K562 (cell line): ENCODE data around the gene ARMH1. TPM values are rescaled to one million over a fixed set of nuclear protein-coding genes. Genes with fewer than 3 reads are reported as not detected.

Experiments used
- ATF1 ChIP-seq, 2 experiments: fragments of 450-650 bp in 1 of 2; IDR thresholded peaks; 2 replicates each; pipeline ENCODE4 v1.6.1; 2016; ENCODE audit warnings: missing compliant biosample characterization in 1 of 2, missing genetic modification characterization in 1 of 2
- CEBPB ChIP-seq: fragments of 450-650 bp; IDR thresholded peaks from 2 replicates; pipeline ENCODE4 v1.6.1; 2016; ENCODE audit warnings: missing genetic modification characterization, missing compliant biosample characterization
- ETS2 ChIP-seq: IDR thresholded peaks from 2 replicates; pipeline ENCODE4 v1.6.1; 2016; ENCODE audit warnings: borderline replicate concordance, missing genetic modification characterization, mild to moderate bottlenecking, moderate library complexity, missing compliant biosample characterization; ENCODE audit not compliant: poor library complexity, severe bottlenecking
- HDAC6 ChIP-seq: IDR thresholded peaks from 2 replicates; pipeline ENCODE4 v1.6.1; 2012; ENCODE audit warnings: low read depth, mild to moderate bottlenecking, control low read depth, inconsistent platforms, low read length, moderate library complexity
- HMGN3 ChIP-seq: IDR thresholded peaks from 2 replicates; pipeline ENCODE4 v1.6.1; 2011; ENCODE audit warnings: borderline replicate concordance, low read depth, mild to moderate bottlenecking, mixed read lengths, low read length; ENCODE audit not compliant: insufficient read length; ENCODE audit errors: extremely low read depth
- HNRNPH1 ChIP-seq: fragments of 200-400 bp; formaldehyde crosslinking; optimal IDR thresholded peaks from 2 replicates; pipeline ENCODE3; 2017; ENCODE audit warnings: low read depth, mild to moderate bottlenecking, low read length, moderate library complexity
- HNRNPL ChIP-seq: fragments of 200-400 bp; formaldehyde crosslinking; IDR thresholded peaks from 2 replicates; pipeline ENCODE4 v1.6.1; 2017; ENCODE audit warnings: low read depth, mild to moderate bottlenecking, low read length
- KAT2B ChIP-seq: IDR thresholded peaks from one replicate; pipeline ENCODE4 v1.6.1; 2012; ENCODE audit warnings: low read depth, mild to moderate bottlenecking, control low read depth, inconsistent platforms, low read length, moderate library complexity
- PYGO2 ChIP-seq: fragments of 450-650 bp; IDR thresholded peaks from 2 replicates; pipeline ENCODE4 v1.6.1; 2016; ENCODE audit warnings: mild to moderate bottlenecking, missing genetic modification characterization, moderate library complexity, missing compliant biosample characterization
- RFX7 ChIP-seq: fragments of 250-450 bp; sonication (Bioruptor Pico); IDR thresholded peaks from 2 replicates; pipeline ENCODE4 v1.5.1; 2021; ENCODE audit warnings: mild to moderate bottlenecking
- ZFP1 ChIP-seq: fragments of 450-650 bp; formaldehyde crosslinking; IDR thresholded peaks from 2 replicates; pipeline ENCODE4 v1.4.0; 2020; ENCODE audit warnings: mild to moderate bottlenecking, mixed read lengths
- ZNF121 ChIP-seq: sonication (generic); formaldehyde crosslinking; conservative IDR thresholded peaks from 2 replicates; pipeline ENCODE4 v1.8.0; 2022; ENCODE audit warnings: missing genetic modification reagents
- polyA plus RNA-seq, 8 experiments: library from polyadenylated mRNA; depleted of rRNA in 4 of 8; stranded (reverse) in 5 of 8; unstranded in 3 of 8; fragments of >200 nt; fragmentation: Nextera tagmentation in 2 of 8; fragmentation: Illumina TruSeq in 1 of 8; extraction: Ambion mirVana in 2 of 8; extraction: Trizol in 1 of 8; gene quantifications; 2 replicates each; pipeline versions ENCODE4 v1.2.1 to v1.2.3, GENCODE V29; 2011 to 2014; ENCODE audit warnings: inconsistent platforms in 1 of 8, missing spikeins in 1 of 8
- total RNA-seq, 7 experiments: library from RNA; depleted of rRNA in 6 of 7; stranded (reverse); fragments of >200 nt in 6 of 7; fragmentation: Illumina TruSeq in 2 of 7; extraction: Trizol in 2 of 7; gene quantifications; 2 replicates each; pipeline versions ENCODE4 v1.2.1 to v1.2.3, GENCODE V29; 2011 to 2021; ENCODE audit warnings: low replicate concordance in 1 of 7
- TF ChIP-seq, protein P1 (sequence below): sonication (generic); formaldehyde crosslinking; IDR thresholded peaks from 2 replicates; pipeline ENCODE4 v1.8.0; 2022; ENCODE audit warnings: mild to moderate bottlenecking, missing genetic modification reagents
- TF ChIP-seq, protein P2 (sequence below), 2 experiments: fragments of 200-800 bp in 1 of 2; sonication (Bioruptor generic) in 1 of 2; sonication (generic) in 1 of 2; formaldehyde crosslinking in 1 of 2; IDR thresholded peaks in 1 of 2; conservative IDR thresholded peaks in 1 of 2; 2 replicates each; pipeline versions ENCODE4 v1.5.0 to v1.6.1; 2016 to 2020; ENCODE audit warnings: missing compliant biosample characterization in 1 of 2, missing genetic modification characterization in 1 of 2, missing genetic modification reagents in 1 of 2
- TF ChIP-seq, protein P3 (sequence below): fragments of 450-650 bp; IDR thresholded peaks from 2 replicates; pipeline ENCODE4 v1.6.1; 2016; ENCODE audit warnings: mild to moderate bottlenecking
- TF ChIP-seq, protein P4 (sequence below): fragments of 450-650 bp; IDR thresholded peaks from 2 replicates; pipeline ENCODE4 v1.6.1; 2016; ENCODE audit warnings: antibody characterized with exemption

ARMH1 gene
- total and polyA plus RNA-seq, 9 of the 15 experiments (the other 6 are each of a cell fraction or from before 2014, with no cell fraction given) = 0.41 TPM; not detected in 8

DNA sequence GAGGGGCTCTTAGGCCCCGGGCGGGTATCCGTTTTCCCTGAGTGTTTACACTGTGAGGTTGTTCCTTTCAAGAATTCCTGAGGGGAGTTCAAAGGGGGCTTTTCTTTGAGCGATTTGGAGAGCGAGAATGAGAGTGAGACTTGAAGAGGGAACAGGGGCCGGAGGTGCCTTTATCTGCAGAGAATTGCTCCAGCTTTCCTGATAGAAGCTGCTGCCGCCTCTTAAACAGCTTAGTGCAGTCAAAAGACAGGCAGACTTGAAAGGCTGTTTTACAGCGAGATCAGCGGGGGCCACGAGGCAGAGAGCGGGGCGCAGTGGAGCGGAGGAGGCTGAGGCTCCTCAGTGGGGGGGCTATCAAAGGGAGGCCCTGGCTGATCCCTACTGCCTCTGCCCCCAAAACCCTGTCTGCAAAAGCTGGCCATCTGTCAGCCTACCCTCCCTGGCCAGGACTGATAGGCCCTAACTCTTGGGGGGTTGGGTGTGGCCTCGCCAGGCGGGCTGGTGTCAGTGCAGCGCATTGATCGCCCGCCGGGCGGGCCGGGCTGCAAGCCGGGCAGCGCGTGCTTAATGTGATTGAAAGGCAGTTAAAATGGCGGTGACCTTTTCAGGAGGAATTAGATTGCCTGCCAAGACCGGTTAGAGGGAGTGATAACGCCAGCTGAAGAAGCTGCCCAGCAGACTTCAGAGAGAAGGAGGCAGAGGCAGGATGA, 36.7 kb upstream of the ARMH1 start (continued):
- TF ChIP-seq, protein P1, sequence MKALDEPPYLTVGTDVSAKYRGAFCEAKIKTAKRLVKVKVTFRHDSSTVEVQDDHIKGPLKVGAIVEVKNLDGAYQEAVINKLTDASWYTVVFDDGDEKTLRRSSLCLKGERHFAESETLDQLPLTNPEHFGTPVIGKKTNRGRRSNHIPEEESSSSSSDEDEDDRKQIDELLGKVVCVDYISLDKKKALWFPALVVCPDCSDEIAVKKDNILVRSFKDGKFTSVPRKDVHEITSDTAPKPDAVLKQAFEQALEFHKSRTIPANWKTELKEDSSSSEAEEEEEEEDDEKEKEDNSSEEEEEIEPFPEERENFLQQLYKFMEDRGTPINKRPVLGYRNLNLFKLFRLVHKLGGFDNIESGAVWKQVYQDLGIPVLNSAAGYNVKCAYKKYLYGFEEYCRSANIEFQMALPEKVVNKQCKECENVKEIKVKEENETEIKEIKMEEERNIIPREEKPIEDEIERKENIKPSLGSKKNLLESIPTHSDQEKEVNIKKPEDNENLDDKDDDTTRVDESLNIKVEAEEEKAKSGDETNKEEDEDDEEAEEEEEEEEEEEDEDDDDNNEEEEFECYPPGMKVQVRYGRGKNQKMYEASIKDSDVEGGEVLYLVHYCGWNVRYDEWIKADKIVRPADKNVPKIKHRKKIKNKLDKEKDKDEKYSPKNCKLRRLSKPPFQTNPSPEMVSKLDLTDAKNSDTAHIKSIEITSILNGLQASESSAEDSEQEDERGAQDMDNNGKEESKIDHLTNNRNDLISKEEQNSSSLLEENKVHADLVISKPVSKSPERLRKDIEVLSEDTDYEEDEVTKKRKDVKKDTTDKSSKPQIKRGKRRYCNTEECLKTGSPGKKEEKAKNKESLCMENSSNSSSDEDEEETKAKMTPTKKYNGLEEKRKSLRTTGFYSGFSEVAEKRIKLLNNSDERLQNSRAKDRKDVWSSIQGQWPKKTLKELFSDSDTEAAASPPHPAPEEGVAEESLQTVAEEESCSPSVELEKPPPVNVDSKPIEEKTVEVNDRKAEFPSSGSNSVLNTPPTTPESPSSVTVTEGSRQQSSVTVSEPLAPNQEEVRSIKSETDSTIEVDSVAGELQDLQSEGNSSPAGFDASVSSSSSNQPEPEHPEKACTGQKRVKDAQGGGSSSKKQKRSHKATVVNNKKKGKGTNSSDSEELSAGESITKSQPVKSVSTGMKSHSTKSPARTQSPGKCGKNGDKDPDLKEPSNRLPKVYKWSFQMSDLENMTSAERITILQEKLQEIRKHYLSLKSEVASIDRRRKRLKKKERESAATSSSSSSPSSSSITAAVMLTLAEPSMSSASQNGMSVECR (CRISPR knock-in tag) = no peak
- no peak for TF ChIP-seq HNRNPL
- TF ChIP-seq, protein P2, sequence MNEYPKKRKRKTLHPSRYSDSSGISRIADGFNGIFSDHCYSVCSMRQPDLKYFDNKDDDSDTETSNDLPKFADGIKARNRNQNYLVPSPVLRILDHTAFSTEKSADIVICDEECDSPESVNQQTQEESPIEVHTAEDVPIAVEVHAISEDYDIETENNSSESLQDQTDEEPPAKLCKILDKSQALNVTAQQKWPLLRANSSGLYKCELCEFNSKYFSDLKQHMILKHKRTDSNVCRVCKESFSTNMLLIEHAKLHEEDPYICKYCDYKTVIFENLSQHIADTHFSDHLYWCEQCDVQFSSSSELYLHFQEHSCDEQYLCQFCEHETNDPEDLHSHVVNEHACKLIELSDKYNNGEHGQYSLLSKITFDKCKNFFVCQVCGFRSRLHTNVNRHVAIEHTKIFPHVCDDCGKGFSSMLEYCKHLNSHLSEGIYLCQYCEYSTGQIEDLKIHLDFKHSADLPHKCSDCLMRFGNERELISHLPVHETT (CRISPR knock-in tag; conservative IDR thresholded peaks at IDR 0.05 in 1 of 2, IDR thresholded peaks at IDR 0.05 in 1 of 2) = no peak
- no peak for TF ChIP-seq CEBPB (tag)
- no peak for TF ChIP-seq ATF1 (CRISPR knock-in tag; IDR thresholded peaks at IDR 0.05)
- peak; percentile 43; the same call in 1 of the 2 replicates for TF ChIP-seq ATF1 (tag; IDR thresholded peaks at IDR 0.05)
- TF ChIP-seq HDAC6 = no peak
- no peak for TF ChIP-seq KAT2B
- TF ChIP-seq, protein P3, sequence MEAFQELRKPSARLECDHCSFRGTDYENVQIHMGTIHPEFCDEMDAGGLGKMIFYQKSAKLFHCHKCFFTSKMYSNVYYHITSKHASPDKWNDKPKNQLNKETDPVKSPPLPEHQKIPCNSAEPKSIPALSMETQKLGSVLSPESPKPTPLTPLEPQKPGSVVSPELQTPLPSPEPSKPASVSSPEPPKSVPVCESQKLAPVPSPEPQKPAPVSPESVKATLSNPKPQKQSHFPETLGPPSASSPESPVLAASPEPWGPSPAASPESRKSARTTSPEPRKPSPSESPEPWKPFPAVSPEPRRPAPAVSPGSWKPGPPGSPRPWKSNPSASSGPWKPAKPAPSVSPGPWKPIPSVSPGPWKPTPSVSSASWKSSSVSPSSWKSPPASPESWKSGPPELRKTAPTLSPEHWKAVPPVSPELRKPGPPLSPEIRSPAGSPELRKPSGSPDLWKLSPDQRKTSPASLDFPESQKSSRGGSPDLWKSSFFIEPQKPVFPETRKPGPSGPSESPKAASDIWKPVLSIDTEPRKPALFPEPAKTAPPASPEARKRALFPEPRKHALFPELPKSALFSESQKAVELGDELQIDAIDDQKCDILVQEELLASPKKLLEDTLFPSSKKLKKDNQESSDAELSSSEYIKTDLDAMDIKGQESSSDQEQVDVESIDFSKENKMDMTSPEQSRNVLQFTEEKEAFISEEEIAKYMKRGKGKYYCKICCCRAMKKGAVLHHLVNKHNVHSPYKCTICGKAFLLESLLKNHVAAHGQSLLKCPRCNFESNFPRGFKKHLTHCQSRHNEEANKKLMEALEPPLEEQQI = no peak
- no peak for TF ChIP-seq PYGO2 (tag)
- no peak for TF ChIP-seq RFX7 (CRISPR knock-in tag)
- no peak for TF ChIP-seq ZFP1 (CRISPR knock-in tag)
- TF ChIP-seq HMGN3 = peak; percentile 90
- TF ChIP-seq HNRNPH1 = no peak
- no peak for TF ChIP-seq ZNF121 (CRISPR knock-in tag)
- TF ChIP-seq, protein P4, sequence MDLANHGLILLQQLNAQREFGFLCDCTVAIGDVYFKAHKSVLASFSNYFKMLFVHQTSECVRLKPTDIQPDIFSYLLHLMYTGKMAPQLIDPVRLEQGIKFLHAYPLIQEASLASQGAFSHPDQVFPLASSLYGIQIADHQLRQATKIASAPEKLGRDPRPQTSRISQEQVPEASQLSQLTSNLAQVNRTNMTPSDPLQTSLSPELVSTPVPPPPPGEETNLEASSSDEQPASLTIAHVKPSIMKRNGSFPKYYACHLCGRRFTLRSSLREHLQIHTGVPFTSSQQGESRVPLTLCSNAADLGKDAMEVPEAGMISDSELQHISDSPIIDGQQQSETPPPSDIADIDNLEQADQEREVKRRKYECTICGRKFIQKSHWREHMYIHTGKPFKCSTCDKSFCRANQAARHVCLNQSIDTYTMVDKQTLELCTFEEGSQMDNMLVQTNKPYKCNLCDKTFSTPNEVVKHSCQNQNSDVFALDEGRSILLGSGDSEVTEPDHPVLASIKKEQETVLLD = peak; percentile 69; the same call in 1 of the 2 replicates
- TF ChIP-seq ETS2 (tag) = no peak
